Progenitor cell of endocrine pancreas (in vitro differentiated cells): Measurements from ENCODE around the gene IP6K3. TPM values are rescaled to one million over a fixed set of nuclear protein-coding genes. Genes with fewer than 3 reads are reported as not detected.
A peak's percentile ranks its signal among the peaks of the same experiment; 100 is the strongest.

Experiments used
- DNase-seq: peaks from one replicate; pipeline ENCODE4 v3.0.0; 2021; ENCODE audit warnings: low spot score; ENCODE audit not compliant: unreplicated experiment
- H3K27ac Mint-ChIP-seq: 2 replicates; pipeline ENCODE4 v1.8.0; 2021; ENCODE audit warnings: mild to moderate bottlenecking, moderate library complexity, mixed read lengths
- H3K27me3 Mint-ChIP-seq: 2 replicates; pipeline ENCODE4 v1.8.0; 2021; ENCODE audit warnings: mixed read lengths
- H3K36me3 Mint-ChIP-seq: 2 replicates; pipeline ENCODE4 v1.8.0; 2022; ENCODE audit warnings: mixed read lengths; ENCODE audit not compliant: insufficient read depth
- H3K4me1 Mint-ChIP-seq: 2 replicates; pipeline ENCODE4 v1.8.0; 2021; ENCODE audit warnings: low read depth, mixed read lengths
- H3K4me3 Mint-ChIP-seq: 2 replicates; pipeline ENCODE4 v1.8.0; 2021; ENCODE audit warnings: low read depth, mild to moderate bottlenecking, moderate library complexity, mixed read lengths
- H3K9me3 Mint-ChIP-seq: 2 replicates; pipeline ENCODE4 v1.8.0; 2021; ENCODE audit warnings: low read depth, mixed read lengths
- total RNA-seq: library from RNA; stranded (reverse); gene quantifications from 2 replicates; pipeline ENCODE4 v1.2.1, GENCODE V29; 2021
- TF ChIP-seq, protein P1 (sequence below): fragments of 200-600 bp; sonication (generic); IDR thresholded peaks from one replicate; pipeline ENCODE4 v1.5.0; 2021; ENCODE audit warnings: antibody characterized with exemption, mild to moderate bottlenecking; ENCODE audit not compliant: unreplicated experiment

The IP6K3 gene
- total RNA-seq, 1 donor from 2014 or later = 0.14 TPM

- Mint-ChIP-seq H3K4me1 (peaks cover 13% of the 10 kb centered on the region), H3K4me3 (no peak overlapping the region), H3K36me3 (no peaks in the 10 kb centered on the region), H3K27me3 (peaks cover 16% of the 10 kb centered on the region), H3K9me3 (no peaks in the 10 kb centered on the region), H3K27ac (no peak overlapping the region)
- no peak for DNase-seq
- TF ChIP-seq, protein P1, sequence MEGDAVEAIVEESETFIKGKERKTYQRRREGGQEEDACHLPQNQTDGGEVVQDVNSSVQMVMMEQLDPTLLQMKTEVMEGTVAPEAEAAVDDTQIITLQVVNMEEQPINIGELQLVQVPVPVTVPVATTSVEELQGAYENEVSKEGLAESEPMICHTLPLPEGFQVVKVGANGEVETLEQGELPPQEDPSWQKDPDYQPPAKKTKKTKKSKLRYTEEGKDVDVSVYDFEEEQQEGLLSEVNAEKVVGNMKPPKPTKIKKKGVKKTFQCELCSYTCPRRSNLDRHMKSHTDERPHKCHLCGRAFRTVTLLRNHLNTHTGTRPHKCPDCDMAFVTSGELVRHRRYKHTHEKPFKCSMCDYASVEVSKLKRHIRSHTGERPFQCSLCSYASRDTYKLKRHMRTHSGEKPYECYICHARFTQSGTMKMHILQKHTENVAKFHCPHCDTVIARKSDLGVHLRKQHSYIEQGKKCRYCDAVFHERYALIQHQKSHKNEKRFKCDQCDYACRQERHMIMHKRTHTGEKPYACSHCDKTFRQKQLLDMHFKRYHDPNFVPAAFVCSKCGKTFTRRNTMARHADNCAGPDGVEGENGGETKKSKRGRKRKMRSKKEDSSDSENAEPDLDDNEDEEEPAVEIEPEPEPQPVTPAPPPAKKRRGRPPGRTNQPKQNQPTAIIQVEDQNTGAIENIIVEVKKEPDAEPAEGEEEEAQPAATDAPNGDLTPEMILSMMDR = no peak
These were observed 14.3 kb downstream of the IP6K3 start for GRCh38 chr6:33732385-33732784.

DNA sequence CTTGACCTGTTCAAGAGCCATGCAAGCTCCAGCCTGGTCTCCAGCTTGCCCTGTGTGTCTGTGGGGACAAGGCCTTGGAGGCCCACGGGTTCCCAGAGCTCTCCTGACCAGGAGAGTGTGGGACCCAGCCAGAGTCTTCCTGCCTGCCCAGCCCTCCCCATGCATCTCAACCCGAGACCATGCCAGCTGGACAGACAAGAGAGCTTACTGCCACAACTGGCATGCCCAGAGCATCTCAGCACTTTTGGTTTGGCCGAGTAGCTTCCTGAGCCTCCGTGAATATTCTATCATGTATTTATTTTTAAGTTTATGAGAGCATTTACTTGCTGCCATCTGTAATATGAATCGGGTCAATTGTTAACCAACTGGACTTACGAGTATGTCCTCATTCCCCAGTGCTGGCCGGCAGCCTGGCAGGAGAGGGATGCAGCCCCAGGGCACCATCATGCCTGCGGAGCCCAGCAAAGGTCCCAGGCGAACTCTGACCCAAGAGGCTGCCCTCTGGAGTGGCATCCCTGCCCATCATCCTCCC, 14.9 kb downstream of the IP6K3 start:
- H3K27me3 Mint-ChIP-seq = peaks cover 15% of the 10 kb centered on the region
- peaks cover 13% of the 10 kb centered on the region for H3K4me1 Mint-ChIP-seq
- DNase-seq = no peak
- no peaks in the 10 kb centered on the region for H3K36me3 Mint-ChIP-seq
- H3K4me3 Mint-ChIP-seq = no peak overlapping the region
- no peaks in the 10 kb centered on the region for H3K9me3 Mint-ChIP-seq
- no peak overlapping the region for H3K27ac Mint-ChIP-seq
- TF ChIP-seq, protein P1 = no peak

GRCh38 chr6:33731035-33731434, 15.7 kb downstream of the IP6K3 start:
- Mint-ChIP-seq H3K4me1 (peaks cover 13% of the 10 kb centered on the region), H3K4me3 (no peak overlapping the region), H3K36me3 (no peaks in the 10 kb centered on the region), H3K27me3 (peaks cover 19% of the 10 kb centered on the region), H3K27ac (peak overlapping the region; percentile 38), H3K9me3 (no peaks in the 10 kb centered on the region)
- DNase-seq = no peak
- TF ChIP-seq, protein P1 = no peak

GRCh38 chr6:33730611-33731010, 16.1 kb downstream of the IP6K3 start:
- Mint-ChIP-seq H3K9me3 (no peaks in the 10 kb centered on the region), H3K27ac (peak overlapping the region; percentile 38), H3K36me3 (no peaks in the 10 kb centered on the region), H3K27me3 (peaks cover 19% of the 10 kb centered on the region), H3K4me3 (no peak overlapping the region), H3K4me1 (peaks cover 13% of the 10 kb centered on the region)
- no peak for DNase-seq
- TF ChIP-seq, protein P1 = no peak

- H3K27ac Mint-ChIP-seq = no peak overlapping the region
- TF ChIP-seq, protein P1 = no peak
- H3K9me3 Mint-ChIP-seq = no peaks in the 10 kb centered on the region
- no peaks in the 10 kb centered on the region for H3K36me3 Mint-ChIP-seq
- no peak overlapping the region for H3K4me3 Mint-ChIP-seq
- H3K27me3 Mint-ChIP-seq = peaks cover 30% of the 10 kb centered on the region
- no peak for DNase-seq
- peaks cover 13% of the 10 kb centered on the region for H3K4me1 Mint-ChIP-seq
These were observed 17.6 kb downstream of the IP6K3 start for GRCh38 chr6:33729059-33729458.
